GM10266 (cell line): ENCODE measurements around the gene SOX12.
A peak's percentile ranks its signal among the peaks of the same experiment; 100 is the strongest.

Experiments
- DNase-seq: peaks from one replicate; pipeline ENCODE4 v3.0.0; 2012; ENCODE audit errors: extremely low spot score
- TF ChIP-seq, protein P1 (sequence below): IDR thresholded peaks from 2 replicates; pipeline ENCODE4 v1.5.1; 2012; ENCODE audit warnings: mild to moderate bottlenecking, low read depth; ENCODE audit not compliant: control insufficient read depth, insufficient read depth; ENCODE audit errors: missing control alignments

SOX12 gene

GRCh38 chr20:313402-313801, 11.9 kb upstream of the SOX12 start:
- TF ChIP-seq, protein P1, sequence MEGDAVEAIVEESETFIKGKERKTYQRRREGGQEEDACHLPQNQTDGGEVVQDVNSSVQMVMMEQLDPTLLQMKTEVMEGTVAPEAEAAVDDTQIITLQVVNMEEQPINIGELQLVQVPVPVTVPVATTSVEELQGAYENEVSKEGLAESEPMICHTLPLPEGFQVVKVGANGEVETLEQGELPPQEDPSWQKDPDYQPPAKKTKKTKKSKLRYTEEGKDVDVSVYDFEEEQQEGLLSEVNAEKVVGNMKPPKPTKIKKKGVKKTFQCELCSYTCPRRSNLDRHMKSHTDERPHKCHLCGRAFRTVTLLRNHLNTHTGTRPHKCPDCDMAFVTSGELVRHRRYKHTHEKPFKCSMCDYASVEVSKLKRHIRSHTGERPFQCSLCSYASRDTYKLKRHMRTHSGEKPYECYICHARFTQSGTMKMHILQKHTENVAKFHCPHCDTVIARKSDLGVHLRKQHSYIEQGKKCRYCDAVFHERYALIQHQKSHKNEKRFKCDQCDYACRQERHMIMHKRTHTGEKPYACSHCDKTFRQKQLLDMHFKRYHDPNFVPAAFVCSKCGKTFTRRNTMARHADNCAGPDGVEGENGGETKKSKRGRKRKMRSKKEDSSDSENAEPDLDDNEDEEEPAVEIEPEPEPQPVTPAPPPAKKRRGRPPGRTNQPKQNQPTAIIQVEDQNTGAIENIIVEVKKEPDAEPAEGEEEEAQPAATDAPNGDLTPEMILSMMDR: no peak
- DNase-seq: no peak

GRCh38 chr20:313948-314347, 11.4 kb upstream of the SOX12 start:
- no peak for DNase-seq
- TF ChIP-seq, protein P1: no peak

GRCh38 chr20:316316-317068, 8.9 kb upstream of the SOX12 start:
- DNase-seq: no peak
- TF ChIP-seq, protein P1: no peak

DNA sequence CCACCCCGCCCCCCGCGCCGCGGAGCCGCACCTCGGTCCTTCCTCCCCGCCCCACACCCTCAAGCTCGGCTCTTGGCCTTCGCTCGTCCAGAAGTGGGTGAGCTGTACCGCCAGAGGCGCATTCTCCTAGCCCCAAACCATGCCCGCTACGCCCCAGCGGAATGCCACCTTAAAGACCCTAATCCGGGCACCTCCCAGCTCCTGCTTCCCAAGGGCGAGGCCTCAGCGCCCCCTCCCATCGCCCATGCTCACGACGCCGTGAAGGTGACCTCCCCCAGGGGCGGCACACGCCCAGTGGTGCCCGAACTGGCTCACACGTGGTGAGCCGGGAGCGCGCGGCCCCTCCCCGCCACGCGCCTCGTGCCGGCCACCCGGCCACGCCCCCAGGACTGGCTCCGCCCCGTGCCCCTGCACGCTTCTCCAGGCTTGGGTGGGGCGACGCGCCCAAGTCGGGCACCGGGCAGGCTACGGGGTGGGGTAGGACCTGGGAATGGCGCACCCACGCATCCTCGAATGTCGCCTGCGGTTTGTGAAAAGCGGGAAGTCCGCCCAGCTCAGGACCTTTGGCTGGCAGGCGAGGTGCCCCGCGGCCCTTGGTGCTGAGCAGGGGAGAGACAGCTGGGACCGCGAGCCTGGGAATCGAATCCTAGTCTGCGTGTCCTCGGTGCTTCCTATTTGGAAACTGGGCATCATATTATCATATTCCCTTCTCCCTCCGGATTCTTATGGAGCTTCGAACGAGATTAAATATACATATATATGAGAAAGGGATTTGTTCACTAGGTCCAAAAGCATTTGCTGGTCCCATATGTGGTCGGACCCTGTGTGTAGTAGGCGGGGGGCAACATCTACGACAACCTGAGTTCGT, 941 bp upstream of the SOX12 start:
- TF ChIP-seq, protein P1: peak; percentile 5
- peak; percentile 93 for DNase-seq

- DNase-seq: peak; percentile 80
Measured at GRCh38 chr20:325889-326644, 715 bp downstream of the SOX12 start.

GRCh38 chr20:326645-327185, 1.4 kb downstream of the SOX12 start:
- TF ChIP-seq, protein P1: no peak
- no peak for DNase-seq

More at GRCh38 chr20:325889-326644, 715 bp downstream of the SOX12 start:
- TF ChIP-seq, protein P1: no peak
